Transverse colon (tissue), 4 donors: ENCODE results near the gene PAX8. TPM values are rescaled to one million over a fixed set of nuclear protein-coding genes. Genes with fewer than 3 reads are reported as not detected.

Source experiments
- DNase-seq: peaks from one replicate; pipeline ENCODE4 v3.0.0-alpha.2; 2019
- H3K27ac ChIP-seq, 4 donors: fragments of 200-600 bp; sonication (generic); 2 replicates each; pipeline ENCODE4 v1.5.1; 2016 to 2018; ENCODE audit warnings: inconsistent platforms in 4 of 4
- H3K27me3 ChIP-seq: fragments of 200-600 bp; sonication (generic); 2 replicates; pipeline ENCODE4 v1.5.1; 2017; ENCODE audit warnings: inconsistent platforms
- H3K36me3 ChIP-seq, 4 donors: fragments of 200-600 bp; sonication (generic); 2 replicates each; pipeline ENCODE4 v1.5.1; 2017 to 2019; ENCODE audit warnings: inconsistent platforms in 4 of 4
- H3K4me1 ChIP-seq, 4 donors: fragments of 200-600 bp; sonication (generic); 2 replicates each; pipeline ENCODE4 v1.5.1; 2017 to 2020; ENCODE audit warnings: inconsistent platforms in 4 of 4
- H3K4me3 ChIP-seq, 4 donors: fragments of 200-600 bp; sonication (generic); 1 replicate in 1 of 4; 2 replicates in 3 of 4; pipeline versions ENCODE4 v1.5.1 to v1.6.1; 2017 to 2019; ENCODE audit warnings: inconsistent platforms in 4 of 4
- H3K9me3 ChIP-seq, 2 donors: fragments of 200-600 bp; sonication (generic); 2 replicates each; pipeline ENCODE4 v1.5.1; 2017 to 2019; ENCODE audit warnings: inconsistent platforms in 2 of 2
- EP300 ChIP-seq: sonication (generic); formaldehyde crosslinking; IDR thresholded peaks from one replicate; pipeline ENCODE4 v1.6.1; 2017; ENCODE audit warnings: antibody characterized with exemption, low read depth
- POLR2A ChIP-seq: fragments of 450-650 bp; IDR thresholded peaks from one replicate; pipeline ENCODE4 v1.6.1; 2016; ENCODE audit warnings: antibody characterized with exemption, mild to moderate bottlenecking, moderate library complexity
- POLR2AphosphoS5 ChIP-seq, 3 donors: sonication (generic); formaldehyde crosslinking; IDR thresholded peaks; one replicate each; pipeline ENCODE4 v1.6.1; 2016; ENCODE audit warnings: antibody characterized with exemption in 3 of 3
- WGBS, 2 donors: methylation state at CpG; one replicate each; pipeline ENCODE4 v1.1.5; 2018; ENCODE audit warnings: low coverage in 1 of 2; 5-methylcytosine and 5-hydroxymethylcytosine counted together
- in situ Hi-C, 4 donors: fragments of 200-750 bp; cut with MboI; loops; one replicate each; pipeline versions ENCODE4 v1.15.0 to v1.15.1; 2017; ENCODE audit warnings: low sequenced_read_pairs in 3 of 4, low pct_ligation_motif_present in 1 of 4, low pct_unique_long_range_greater_than_20kb in 1 of 4
- intact Hi-C: fragments of 100-400 bp; cut with DNase I; formaldehyde crosslinking; loops from one replicate; pipeline ENCODE4 v1.15.1; 2023; ENCODE audit warnings: low total_unique reads
- total RNA-seq, 4 donors: library from RNA; depleted of rRNA; stranded (reverse); fragments of >200 nt; gene quantifications; one replicate each; pipeline ENCODE4 v1.1.0, GENCODE V29; 2016
- TF ChIP-seq, protein P1 (sequence below), 5 experiments: fragments of 200-600 bp in 3 of 5; fragments of 450-650 bp in 2 of 5; sonication (generic) in 3 of 5; IDR thresholded peaks; 1 replicate in 2 of 5; 2 replicates in 3 of 5; pipeline ENCODE4 v1.5.1; 2016 to 2017; ENCODE audit warnings: antibody characterized with exemption in 5 of 5, inconsistent platforms in 3 of 5, mild to moderate bottlenecking in 2 of 5, moderate library complexity in 1 of 5

Gene PAX8
- total RNA-seq, 4 donors from 2014 or later: 1.6 to 13.7 (median 8.3) TPM

GRCh38 chr2:113196839-113197238, 81.9 kb downstream of the PAX8 start:
- TF ChIP-seq, protein P1, sequence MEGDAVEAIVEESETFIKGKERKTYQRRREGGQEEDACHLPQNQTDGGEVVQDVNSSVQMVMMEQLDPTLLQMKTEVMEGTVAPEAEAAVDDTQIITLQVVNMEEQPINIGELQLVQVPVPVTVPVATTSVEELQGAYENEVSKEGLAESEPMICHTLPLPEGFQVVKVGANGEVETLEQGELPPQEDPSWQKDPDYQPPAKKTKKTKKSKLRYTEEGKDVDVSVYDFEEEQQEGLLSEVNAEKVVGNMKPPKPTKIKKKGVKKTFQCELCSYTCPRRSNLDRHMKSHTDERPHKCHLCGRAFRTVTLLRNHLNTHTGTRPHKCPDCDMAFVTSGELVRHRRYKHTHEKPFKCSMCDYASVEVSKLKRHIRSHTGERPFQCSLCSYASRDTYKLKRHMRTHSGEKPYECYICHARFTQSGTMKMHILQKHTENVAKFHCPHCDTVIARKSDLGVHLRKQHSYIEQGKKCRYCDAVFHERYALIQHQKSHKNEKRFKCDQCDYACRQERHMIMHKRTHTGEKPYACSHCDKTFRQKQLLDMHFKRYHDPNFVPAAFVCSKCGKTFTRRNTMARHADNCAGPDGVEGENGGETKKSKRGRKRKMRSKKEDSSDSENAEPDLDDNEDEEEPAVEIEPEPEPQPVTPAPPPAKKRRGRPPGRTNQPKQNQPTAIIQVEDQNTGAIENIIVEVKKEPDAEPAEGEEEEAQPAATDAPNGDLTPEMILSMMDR (IDR thresholded peaks at IDR 0.05): no peak
- no peak for TF ChIP-seq POLR2AphosphoS5 (IDR thresholded peaks at IDR 0.05)
- no peak for TF ChIP-seq EP300
- no peak for TF ChIP-seq POLR2A
- WGBS, 2 donors: 100% methylated on average over 4 of the region's 4 CpGs; no CpG with 5 or more reads in 1 of the 2 donors
- Histone ChIP-seq H3K36me3 (peaks cover 0 to 6% (median 0%) of the 10 kb centered on the region in 4 donors), H3K27ac (no peak overlapping the region), H3K4me1 (peaks cover 0 to 13% (median 9%) of the 10 kb centered on the region in 4 donors), H3K27me3 (no peaks in the 10 kb centered on the region), H3K9me3 (no peaks in the 10 kb centered on the region), H3K4me3 (no peak overlapping the region)
- DNase-seq: no peak
- intact Hi-C loops (no loop called here), in situ Hi-C loops (loop anchor here in 3 of 4 donors (10.0 kb wide), 2 partner anchors 52 to 62 kb away; no protein-coding TSS in a partner anchor)

DNA sequence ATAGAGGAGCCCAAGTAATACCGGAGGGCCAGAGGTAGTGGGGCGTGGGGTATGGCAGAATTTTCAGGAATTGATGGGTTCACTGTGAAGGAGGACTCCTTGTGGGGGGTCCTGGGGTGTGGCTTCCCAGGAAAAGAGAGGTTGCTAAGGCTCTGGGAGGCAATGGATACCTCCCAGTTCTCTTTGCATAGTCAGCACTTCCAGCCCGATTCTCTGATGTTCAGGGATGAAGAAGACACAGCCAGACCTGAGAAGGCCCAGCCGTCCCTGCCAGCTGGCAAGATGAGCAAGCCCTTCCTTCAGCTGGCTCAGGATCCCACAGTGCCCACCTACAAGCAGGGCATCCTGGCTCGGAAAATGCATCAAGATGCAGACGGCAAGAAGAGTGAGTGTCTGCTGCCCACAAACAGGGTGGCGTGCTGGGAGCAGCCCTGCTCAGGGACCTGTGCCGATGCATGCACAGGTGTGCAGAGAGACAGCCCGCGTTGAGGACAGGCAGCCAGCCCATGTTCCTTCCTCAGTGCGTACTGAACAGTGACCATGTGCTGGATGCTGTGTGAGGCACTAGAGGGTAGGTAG, 82.7 kb downstream of the PAX8 start:
- TF ChIP-seq POLR2AphosphoS5 (IDR thresholded peaks at IDR 0.05) (no peak), EP300 (no peak), POLR2A (no peak)
- TF ChIP-seq, protein P1 (IDR thresholded peaks at IDR 0.05): no peak
- H3K9me3 ChIP-seq: no peaks in the 10 kb centered on the region
- H3K27me3 ChIP-seq: no peaks in the 10 kb centered on the region
- peaks cover 0 to 6% (median 0%) of the 10 kb centered on the region in 4 donors for H3K36me3 ChIP-seq
- peaks cover 0 to 14% (median 9%) of the 10 kb centered on the region in 4 donors for H3K4me1 ChIP-seq
- no peak overlapping the region for H3K27ac ChIP-seq
- H3K4me3 ChIP-seq: no peak overlapping the region
- in situ Hi-C loops: loop anchor here in 3 of 4 donors (10.0 kb wide), 2 partner anchors 51 to 61 kb away; no protein-coding TSS in a partner anchor
- intact Hi-C loops: no loop called here
- 96% methylated on average over 11 of the region's 11 CpGs; no CpG with 5 or more reads in 1 of the 2 donors for WGBS, 2 donors
- no peak for DNase-seq

GRCh38 chr2:113192459-113193100, 86.1 kb downstream of the PAX8 start:
- Histone ChIP-seq H3K4me3 (no peak overlapping the region), H3K27ac (no peak overlapping the region), H3K4me1 (peaks cover 0 to 2% (median 0%) of the 10 kb centered on the region in 4 donors), H3K27me3 (no peaks in the 10 kb centered on the region), H3K9me3 (no peaks in the 10 kb centered on the region), H3K36me3 (peaks cover 0 to 6% (median 0%) of the 10 kb centered on the region in 4 donors)
- TF ChIP-seq, protein P1 (IDR thresholded peaks at IDR 0.05): no peak
- TF ChIP-seq POLR2A: no peak
- TF ChIP-seq EP300: no peak
- TF ChIP-seq POLR2AphosphoS5 (IDR thresholded peaks at IDR 0.05): no peak
- intact Hi-C loops: no loop called here
- no peak for DNase-seq
- in situ Hi-C loops: loop anchor here in 3 of 4 donors (10.0 kb wide), 2 partner anchors 48 to 58 kb away; no protein-coding TSS in a partner anchor
- 84% methylated on average over 7 of the region's 7 CpGs; no CpG with 5 or more reads in 1 of the 2 donors for WGBS, 2 donors

GRCh38 chr2:113190871-113191270, 87.8 kb downstream of the PAX8 start:
- Histone ChIP-seq H3K4me3 (no peak overlapping the region), H3K36me3 (peaks cover 0 to 6% (median 0%) of the 10 kb centered on the region in 4 donors), H3K4me1 (peaks cover 0 to 2% (median 0%) of the 10 kb centered on the region in 4 donors), H3K9me3 (no peaks in the 10 kb centered on the region), H3K27me3 (no peaks in the 10 kb centered on the region), H3K27ac (no peak overlapping the region)
- in situ Hi-C loops: loop anchor here in 3 of 4 donors (10.0 kb wide), 2 partner anchors 46 to 56 kb away; no protein-coding TSS in a partner anchor
- intact Hi-C loops: no loop called here
- WGBS, 2 donors: 29 to 58% methylated on average over 1 of the region's 1 CpG
- no peak for DNase-seq
- TF ChIP-seq POLR2A (no peak), EP300 (no peak), POLR2AphosphoS5 (IDR thresholded peaks at IDR 0.05) (no peak)
- TF ChIP-seq, protein P1 (IDR thresholded peaks at IDR 0.05): no peak
